AG20443 (cell line): ENCODE data around the gene AKR1C4.
"Not testable (repeated sequence)": the region's sequence is repeated elsewhere in the genome, so short reads cannot be mapped to it uniquely, and the experiment has no call there.

ENCODE experiments used
- DNase-seq: peaks from one replicate; pipeline ENCODE4 v3.0.0; 2012; ENCODE audit warnings: low spot score, mixed read lengths

The AKR1C4 gene

DNA sequence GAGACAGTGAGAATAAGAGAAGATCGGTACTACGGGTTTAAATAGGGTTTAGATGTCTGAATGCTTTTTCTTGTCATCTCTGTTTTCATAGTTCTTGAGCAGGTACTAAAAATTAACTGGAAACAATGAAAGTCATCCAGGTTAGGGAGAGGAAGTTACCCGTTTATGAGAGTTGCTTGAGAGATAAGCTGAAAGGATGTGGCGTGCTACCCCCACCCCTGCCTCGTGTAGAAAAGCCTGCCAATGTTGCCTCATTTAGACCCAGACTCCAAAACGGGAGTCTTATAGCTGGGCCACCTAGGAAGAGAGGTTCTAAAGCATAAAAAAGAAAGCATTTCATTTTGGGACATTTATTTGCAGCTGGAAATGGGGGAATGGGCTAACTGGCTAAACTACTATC, 10.2 kb downstream of the AKR1C4 start:
- no peak for DNase-seq

DNA sequence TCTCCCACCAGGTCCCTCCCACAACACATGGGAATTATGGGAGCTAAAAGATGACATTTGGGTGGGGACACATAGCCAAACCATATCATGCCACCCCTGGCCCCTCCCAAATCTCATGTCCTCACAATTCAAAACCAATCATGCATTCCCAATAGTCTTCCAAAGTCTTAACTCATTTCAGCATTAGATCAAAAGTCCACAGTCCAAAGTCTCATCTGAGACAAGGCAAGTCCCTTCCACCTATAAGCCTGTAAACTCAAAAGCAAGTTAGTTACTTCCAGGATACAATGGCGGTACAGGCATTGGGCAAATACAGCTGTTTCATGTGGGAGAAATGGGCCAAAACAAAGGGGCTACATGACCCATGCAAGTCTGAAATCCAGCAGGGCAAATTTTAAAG, 13.1 kb downstream of the AKR1C4 start:
- DNase-seq: not testable (repeated sequence)

DNA sequence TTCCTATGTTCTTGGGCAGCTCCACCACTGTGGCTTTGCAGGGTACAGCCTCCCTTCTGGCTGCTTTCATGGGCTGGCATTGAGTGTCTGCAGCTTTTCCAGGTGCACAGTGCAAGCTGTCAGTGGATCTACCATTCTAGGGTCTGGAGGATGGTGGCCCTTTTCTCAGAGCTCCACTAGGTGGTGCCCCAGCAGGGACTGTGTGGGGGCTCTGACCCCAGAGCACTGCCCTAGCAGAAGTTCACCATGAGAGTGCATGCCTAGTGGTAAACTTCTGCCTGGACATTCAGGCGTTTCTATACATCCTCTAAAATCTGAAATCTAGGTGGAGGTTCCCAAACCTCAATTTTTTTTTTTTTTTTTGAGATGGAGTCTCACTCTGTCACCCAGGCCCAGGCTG, 13.6 kb downstream of the AKR1C4 start:
- DNase-seq: not testable (repeated sequence)

DNA sequence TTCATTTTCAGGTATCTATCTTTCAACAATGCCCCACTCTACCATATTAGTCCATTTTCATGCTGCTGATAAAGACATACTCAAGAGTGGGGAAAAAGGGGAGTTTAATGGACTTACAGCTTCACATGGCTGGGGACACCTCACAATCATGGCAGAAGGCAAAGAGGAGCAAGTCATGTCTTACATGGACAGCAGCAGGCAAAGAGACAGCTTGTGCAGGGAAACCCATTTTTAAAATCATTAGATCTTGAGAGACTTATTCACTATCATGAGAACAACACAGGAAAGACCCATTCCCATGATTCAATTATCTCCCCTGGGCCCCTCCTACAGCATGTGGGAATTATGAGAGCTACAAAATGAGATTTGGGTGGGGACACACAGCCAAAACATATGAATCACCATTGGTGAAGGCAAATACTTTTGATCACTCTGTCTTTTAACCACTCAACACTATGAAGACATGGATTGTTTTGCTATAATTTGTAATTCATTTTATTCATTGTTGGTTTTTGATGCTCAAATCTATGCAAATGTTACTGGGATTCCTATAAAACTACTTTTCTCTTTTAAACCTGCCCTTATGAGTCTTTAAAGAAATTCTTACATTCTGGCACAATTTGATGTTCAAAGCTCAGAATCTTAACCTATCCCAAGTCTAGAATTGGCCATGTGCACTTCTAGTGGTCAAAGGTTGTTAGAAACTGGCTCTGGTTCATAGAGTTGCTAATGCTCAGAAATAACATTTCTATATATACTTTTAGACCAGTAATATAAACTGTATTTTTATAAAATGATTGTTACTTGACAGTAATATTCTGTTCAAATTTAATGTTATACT, 15.3 kb downstream of the AKR1C4 start:
- DNase-seq: no peak

DNA sequence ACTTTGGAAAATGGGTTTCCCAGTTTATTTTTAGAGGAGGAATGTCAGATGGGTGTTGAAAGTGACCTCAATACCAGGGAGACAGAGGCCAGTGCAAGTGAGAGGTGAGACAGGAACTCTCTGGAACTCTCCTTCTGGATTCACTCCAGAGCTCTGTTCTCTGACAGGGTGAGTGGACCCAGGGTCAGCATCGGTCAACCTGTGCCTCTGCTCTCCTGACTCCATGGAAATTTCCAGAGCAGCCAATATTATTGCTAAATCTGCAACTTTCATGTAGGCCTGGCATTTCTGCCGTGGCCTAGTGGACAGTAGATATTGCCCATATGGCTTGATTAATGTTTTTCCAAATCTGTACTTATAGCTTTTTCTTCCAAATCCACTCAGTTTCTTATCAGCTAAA, 20.2 kb downstream of the AKR1C4 start:
- DNase-seq: no peak

DNA sequence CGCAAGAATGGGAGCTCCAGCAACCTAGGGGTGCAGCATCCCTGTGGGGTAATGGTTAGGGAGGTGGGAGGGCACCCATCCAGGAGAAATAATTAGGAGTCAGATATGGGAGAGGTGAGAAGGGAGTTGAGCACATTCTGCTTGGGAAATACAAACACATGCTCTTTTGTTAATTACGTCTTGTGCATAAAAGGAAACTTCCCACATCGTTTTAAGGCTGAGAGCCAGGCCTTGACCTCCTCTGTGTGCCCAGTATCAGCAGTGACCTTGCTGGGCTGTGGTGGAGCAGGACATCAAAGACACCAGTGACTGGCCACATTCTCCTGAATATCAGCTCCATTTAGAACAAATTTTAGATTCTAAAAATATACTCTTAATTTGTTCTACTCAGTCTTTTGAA, 22.6 kb downstream of the AKR1C4 start:
- no peak for DNase-seq

DNA sequence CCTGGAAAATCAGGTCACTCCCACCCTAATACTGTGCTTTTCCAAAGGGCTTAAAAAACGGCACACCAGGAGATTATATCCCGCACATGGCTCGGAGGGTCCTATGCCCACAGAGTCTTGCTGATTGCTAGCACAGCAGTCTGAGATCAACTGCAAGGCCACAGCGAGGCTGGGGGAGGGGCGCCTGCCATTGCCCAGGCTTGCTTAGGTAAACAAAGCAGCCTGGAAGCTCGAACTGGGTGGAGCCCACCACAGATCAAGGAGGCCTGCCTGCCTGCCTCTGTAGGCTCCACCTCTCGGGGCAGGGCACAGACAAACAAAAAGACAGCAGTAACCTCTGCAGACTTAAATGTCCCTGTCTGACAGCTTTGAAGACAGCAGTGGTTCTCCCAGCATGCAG, 26.3 kb downstream of the AKR1C4 start:
- DNase-seq: not testable (repeated sequence)

DNA sequence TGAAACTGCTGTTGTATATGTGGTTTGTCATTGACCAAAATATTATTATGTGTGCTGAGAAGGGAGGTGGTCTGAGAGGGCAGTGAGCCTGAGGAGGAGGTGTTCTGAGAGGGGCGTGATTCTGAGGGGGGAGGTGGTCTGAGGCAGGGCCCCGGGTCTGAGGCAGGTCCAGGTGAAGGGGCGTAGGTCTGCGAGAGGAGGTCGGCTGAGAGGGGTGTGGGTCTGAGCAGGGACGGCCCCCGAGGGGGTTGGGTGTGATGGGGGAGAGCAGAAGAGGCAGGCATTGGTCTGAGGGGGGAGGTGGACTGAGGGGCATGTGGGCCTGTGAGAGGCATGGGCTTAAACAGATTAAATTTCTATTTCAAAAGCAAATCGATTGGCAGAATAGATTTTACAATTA, 32.4 kb downstream of the AKR1C4 start:
- DNase-seq: no peak

DNA sequence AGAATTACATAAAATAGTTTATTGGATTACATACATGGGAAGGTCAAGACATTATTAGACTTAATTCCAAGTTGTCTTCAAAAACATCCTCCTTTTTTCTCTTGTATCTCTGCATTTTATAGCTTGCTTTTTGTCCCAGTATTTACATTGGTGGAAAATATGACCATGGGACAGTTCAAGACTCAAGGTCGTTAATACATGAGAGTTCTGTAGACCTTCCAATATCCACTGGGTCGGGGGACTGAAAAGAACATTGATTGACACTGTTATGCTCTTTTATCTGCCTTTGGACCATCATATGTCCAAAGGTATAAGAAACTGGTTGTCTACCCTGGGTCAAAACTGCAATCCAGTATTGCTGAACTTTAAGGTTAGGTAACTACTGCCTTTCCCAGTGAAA, 36.7 kb downstream of the AKR1C4 start:
- DNase-seq: no peak

DNA sequence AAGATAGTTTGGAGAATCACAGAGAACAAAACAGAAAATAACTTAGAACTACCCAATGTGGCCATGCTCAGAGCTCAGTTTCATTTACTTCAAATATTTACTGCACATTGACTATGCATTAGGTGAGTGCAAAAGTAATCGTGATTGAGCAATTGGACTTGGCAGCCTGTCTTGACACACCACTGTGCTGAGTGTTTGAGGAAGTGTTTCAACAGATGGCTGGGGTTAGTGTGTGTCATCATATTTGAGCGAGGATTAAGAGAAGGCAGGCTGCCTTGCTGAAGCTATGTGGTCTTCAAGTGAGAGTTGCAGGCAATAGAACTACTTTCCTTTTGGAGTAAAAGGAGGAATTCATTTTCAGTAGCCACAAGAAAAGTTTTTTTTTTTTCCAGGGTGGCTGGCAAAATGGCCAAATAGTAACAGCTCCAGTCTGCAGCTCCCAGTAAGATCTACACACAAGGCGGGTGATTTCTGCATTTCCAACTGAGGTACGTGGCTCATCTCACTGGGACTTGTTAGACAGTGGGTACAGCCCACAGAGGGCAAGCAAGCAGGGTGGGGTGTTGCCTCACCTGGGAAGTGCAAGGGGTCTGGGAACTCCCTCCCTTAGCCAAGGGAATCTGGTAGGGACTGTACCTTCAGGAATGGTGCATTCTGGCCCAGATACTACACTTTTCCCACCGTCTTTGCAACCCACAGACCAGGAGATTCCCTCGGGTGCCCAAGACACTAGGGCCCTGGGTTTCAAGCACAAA, 37.6 kb downstream of the AKR1C4 start:
- DNase-seq: peak; percentile 53

DNA sequence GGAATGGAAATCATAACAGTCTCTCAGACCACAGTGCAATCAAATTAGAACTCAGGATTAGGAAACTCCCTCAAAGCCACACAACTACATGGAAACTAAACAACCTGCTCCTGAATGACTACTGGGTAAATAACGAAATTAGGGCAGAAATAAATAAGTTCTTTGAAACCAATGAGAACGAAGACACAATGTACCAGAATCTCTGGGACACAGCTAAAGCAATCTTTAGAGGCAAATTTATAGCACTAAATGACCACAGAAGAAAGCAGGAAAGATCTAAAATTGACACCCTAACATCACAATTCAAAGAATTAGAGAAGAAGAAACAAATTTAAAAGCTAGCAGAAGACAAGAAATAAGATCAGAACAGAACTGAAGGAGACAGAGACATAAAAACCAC, 40.9 kb downstream of the AKR1C4 start:
- DNase-seq: not testable (repeated sequence)

DNA sequence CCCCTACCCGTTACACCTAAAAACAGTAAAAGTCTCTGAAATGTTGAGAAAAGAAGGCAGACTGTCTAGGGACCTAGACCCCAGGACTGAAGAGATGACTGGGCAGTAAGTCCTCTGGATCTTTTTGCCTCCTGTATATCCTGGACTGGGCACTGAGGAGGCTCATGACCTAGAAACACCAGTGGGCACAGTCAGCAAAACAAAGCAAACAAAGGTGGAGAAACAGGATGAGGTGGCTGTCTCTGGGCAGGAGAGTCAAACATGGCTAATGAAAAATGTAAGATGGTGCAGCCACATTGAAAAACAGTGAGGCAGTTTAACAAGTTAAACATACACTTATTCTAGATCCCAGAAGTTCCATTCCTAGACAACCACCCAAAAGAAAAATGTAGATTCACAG, 45.9 kb downstream of the AKR1C4 start:
- DNase-seq: no peak

DNA sequence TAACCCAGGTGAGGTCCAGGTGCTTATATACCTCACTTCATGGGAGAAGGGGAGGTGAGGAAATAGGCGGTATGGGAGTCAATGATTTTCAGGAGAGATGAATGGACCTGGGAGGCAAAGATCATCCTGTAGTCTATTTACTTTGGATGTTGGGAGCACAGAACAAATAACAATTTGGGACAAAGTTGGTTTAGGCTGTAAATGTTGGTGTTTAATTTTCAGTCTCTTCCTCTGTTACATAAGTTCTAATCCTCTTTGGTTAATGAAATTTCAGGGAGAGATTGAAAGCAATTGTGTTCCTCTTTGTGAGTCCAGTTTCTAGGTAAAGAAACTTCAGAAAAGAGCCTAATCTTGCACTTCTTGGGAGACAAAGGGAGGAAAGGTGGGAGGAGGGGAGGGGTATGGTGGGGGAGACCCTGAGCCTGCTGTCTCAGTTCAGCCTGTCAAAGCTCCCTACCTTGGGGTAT, 46.9 kb downstream of the AKR1C4 start:
- DNase-seq: no peak

DNA sequence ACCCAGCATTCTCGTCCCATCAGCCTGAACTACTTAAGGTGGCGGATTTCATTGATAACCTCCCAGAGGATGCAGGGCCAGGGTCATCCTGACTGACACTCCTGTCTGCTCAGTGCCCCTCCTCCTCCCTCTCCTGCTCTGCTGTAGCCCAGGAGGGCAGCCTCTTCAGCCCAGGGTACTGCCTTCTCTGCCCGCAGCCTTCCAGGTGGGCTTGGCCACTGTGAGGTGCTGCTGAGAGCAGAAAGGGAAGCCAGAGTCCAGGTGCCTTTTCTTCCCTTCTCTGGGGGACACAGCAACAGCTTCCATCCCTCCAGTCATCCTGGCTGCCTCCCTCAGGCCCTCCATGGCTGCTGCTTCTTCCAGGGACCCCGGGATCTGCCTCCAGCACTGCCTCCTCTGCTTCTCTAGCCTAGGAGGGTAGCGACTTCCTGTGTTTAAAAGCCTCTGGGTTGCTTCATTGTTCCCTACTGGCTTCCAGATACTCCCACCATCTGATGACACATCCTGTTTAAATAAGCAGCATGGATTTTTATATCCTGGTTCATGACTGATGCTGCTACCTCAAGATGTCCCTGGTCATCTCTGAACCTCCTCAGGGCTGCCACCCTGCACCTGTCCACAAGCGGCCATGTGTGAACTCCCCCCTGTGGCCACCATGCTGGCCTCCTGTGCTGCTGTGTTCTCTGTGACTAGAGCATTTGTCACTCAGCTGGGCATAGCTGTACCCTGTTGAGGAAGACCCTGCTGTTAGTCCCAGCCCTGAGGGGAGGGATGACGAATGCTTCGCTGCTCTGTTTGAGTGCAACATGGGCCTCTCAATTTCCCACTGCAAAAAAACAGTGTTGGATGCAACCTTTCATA, 55.8 kb downstream of the AKR1C4 start:
- peak; percentile 14 for DNase-seq

DNA sequence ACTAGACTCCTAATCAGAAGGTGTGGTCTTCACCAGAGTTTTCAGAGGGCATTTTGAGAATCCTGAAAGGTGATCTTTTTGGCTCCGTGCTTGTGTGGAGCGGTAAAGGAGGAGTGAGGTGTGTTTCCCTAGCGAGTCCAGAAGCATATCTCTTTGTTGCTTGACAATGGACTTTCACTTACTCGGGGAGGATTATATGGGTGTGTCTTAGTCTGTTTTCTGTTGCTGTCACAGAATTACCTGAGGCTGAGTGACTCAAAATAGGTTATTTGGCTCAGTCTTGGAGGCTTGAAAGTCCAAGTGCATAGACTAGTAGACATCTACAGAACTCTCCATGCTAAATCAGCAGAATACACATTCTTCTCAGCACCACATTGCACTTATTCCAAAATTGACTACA, 57.9 kb downstream of the AKR1C4 start:
- DNase-seq: no peak

DNA sequence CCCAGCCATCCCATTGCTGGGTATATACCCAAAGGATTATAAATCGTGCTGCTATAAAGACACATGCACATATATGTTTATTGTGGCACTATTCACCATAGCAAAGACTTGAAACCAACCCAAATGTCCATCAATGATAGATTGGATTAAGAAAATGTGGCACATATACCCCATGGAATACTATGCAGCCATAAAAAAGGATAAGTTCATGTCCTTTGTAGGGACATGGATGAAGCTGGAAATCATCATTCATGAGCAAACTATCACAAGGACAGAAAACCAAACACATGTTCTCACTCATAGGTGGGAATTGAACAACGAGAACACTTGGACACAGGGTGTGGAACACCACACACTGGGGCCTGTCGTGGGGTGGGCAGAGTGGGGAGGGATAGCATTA, 61.1 kb downstream of the AKR1C4 start:
- not testable (repeated sequence) for DNase-seq

DNA sequence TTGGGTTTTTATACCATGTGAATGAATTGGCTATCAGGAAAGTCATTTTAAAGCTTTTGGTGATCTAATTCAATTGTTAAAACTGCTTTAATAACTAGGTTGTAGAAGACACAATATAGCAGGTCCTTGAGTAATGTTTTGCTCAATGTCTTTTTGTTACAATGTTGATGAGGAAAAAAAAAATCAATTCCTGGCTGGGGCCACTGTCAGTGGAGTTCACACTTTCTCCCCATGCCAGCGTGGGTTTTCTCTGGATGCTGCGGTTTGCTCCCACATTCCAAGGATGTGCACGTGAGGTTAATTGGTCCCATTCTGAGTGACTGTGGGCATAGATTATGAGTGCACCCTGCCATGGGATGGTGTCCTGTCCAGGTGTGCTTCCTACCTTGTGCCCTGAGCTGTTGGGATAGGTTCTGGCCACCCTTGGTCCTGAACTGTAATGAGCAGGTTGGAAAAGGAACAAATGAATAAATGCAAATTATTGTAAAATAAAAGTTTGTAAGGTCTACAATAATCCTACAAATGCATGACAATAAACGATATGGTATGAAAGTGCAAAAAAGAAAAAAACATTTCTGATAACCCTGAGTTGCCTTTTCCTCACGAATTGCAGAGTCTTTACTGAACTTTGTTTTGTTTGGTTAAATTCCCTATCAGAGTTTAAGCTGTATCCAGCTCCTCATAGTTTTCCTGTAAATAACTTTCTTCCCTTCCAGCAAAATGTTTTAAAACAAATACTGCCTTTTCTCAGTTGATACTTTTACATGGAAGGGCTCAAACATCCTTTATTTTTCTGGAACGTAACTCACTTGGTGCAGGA, 62.7 kb downstream of the AKR1C4 start:
- no peak for DNase-seq

DNA sequence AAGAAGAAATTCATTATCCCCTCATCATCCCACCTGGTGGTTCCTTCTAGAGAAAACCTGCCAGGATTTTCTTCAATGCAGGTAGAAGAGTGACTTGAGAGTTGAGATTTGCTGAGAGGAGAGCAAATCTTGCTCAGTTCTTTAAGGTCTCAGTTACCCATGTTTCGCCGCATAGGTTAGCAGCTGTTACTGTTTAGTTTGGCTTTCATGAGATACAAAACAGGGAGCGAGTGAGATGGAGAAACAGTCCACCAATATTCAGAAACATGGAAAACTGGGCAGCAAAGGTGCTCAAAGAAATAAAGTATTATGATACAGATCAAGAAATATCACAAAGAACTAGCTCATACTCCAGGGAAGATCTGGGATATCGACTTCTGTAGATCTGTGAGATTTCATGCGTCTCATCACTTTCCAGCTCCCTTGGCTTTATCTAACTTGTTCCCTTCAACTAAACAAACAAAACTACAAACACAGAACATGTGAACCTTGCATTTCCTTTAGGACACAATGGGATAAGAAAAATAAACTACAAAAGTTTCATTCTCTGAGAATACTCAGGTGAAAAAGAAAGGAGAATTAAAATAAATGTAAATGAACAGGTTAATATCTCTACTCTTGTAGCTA, 63.4 kb downstream of the AKR1C4 start:
- DNase-seq: no peak

DNA sequence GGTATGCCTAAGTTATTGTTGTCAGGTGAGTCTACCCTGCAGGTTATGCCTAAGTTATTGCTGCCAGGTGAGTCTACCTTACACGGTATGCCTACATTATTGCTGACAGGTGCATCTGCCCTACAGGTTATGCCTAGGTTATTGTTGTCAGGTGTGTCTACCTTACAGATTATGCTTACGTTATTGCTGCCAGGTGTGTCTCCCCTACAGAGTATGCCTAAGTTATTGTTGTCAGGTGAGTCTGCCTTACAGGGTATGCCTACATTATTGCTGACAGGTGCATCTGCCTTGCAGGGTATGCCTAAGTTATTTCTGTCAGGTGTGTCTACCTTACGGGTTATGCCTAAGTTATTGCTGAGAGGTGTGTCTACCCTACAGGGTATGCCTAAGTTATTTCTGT, 64.2 kb downstream of the AKR1C4 start:
- DNase-seq: no peak

DNA sequence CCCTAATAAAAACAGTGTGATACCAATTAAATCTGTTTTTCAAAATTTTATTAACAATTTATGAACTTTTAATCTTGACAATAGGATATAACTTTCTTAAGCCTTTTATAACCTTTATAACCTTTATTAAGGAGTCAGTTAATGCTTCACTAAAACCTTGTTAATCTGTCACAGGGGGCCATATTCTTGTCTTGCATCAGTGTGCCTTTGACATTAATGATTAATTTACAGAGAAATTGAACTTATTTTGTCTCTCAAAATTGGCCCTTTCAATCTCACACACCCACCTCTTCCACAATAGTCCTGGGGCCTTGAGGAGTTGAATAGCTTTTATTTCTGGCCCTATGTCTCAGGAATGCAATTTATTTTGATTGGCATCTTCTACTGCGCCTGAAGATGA, 68.5 kb downstream of the AKR1C4 start:
- DNase-seq: no peak

DNA sequence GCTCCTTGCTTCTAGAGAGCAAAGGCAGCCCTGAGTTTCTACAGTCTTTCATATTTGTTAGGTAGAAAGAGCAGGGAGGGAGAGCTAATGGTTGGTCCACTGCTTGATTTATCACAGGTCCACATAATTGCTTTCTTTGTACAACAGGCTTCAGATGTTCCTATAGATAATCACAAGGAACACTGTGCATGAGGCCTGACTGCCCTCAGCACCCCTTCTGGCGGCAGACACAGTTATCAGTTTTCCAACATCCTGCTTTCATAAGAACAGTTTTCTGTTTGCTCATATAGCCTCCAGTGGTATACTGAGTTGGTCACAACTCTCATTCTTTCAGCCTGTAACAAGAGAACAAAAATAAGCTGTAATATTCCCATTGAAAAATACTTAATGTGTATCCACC, 69.7 kb downstream of the AKR1C4 start:
- no peak for DNase-seq
